WTC11 (cell line): ENCODE measurements around the gene AIP. TPM values are rescaled to one million over a fixed set of nuclear protein-coding genes. Genes with fewer than 3 reads are reported as not detected.

Source experiments
- ATAC-seq: fragments of 200-7000 bp; cut with Tn5 transposase; 2 replicates; pipeline ENCODE4 v1.10.0; 2021; ENCODE audit warnings: mild to moderate bottlenecking, moderate library complexity
- CTCF ChIA-PET: fragments of 300-600 bp; sonication (Branson Sonifier 250); formaldehyde crosslinking; loops from one replicate; lab custom pipeline; 2021; ENCODE audit warnings: antibody characterized with exemption; lab: Charles Lee
- POLR2A ChIA-PET: fragments of 350-600 bp; sonication (Branson Sonifier 250); formaldehyde crosslinking; loops from one replicate; lab custom pipeline; 2021; ENCODE audit warnings: antibody characterized with exemption; lab: Charles Lee
- DNase-seq: peaks from one replicate; pipeline ENCODE4 v3.0.0; 2021; ENCODE audit warnings: low spot score
- H3K27ac Mint-ChIP-seq: 2 replicates; pipeline ENCODE4 v1.8.0; 2021; ENCODE audit warnings: mixed read lengths
- H3K27me3 Mint-ChIP-seq: 2 replicates; pipeline ENCODE4 v1.8.0; 2021; ENCODE audit warnings: low read depth, mild to moderate bottlenecking, moderate library complexity, mixed read lengths
- H3K36me3 Mint-ChIP-seq: 2 replicates; pipeline ENCODE4 v1.8.0; 2021; ENCODE audit warnings: mixed read lengths
- H3K4me1 Mint-ChIP-seq: 2 replicates; pipeline ENCODE4 v1.8.0; 2022; ENCODE audit warnings: mixed read lengths
- H3K4me3 Mint-ChIP-seq: 2 replicates; pipeline ENCODE4 v1.8.0; 2021; ENCODE audit warnings: mild to moderate bottlenecking, moderate library complexity, mixed read lengths
- H3K9me3 Mint-ChIP-seq: 2 replicates; pipeline ENCODE4 v1.8.0; 2021; ENCODE audit warnings: mixed read lengths
- ATF3 ChIP-seq: sonication (generic); formaldehyde crosslinking; conservative IDR thresholded peaks from 2 replicates; pipeline ENCODE4 v1.8.1; 2022; ENCODE audit warnings: mild to moderate bottlenecking, missing genetic modification reagents
- ATF6 ChIP-seq: sonication (generic); formaldehyde crosslinking; IDR thresholded peaks from 2 replicates; pipeline ENCODE4 v1.8.1; 2023; ENCODE audit warnings: mild to moderate bottlenecking, missing genetic modification reagents
- GABPB1 ChIP-seq: sonication (generic); formaldehyde crosslinking; IDR thresholded peaks from 2 replicates; pipeline ENCODE4 v1.8.1; 2023; ENCODE audit warnings: mild to moderate bottlenecking, missing genetic modification reagents
- HMGXB4 ChIP-seq: sonication (generic); formaldehyde crosslinking; IDR thresholded peaks from 2 replicates; pipeline ENCODE4 v1.8.1; 2023; ENCODE audit warnings: mild to moderate bottlenecking, moderate library complexity, missing genetic modification reagents
- JUN ChIP-seq: sonication (generic); formaldehyde crosslinking; IDR thresholded peaks from 2 replicates; pipeline ENCODE4 v1.8.0; 2023; ENCODE audit warnings: mild to moderate bottlenecking, missing genetic modification reagents
- KAT7 ChIP-seq: sonication (generic); formaldehyde crosslinking; IDR thresholded peaks from 2 replicates; pipeline ENCODE4 v1.8.1; 2023; ENCODE audit warnings: missing genetic modification reagents, mild to moderate bottlenecking, borderline replicate concordance
- MXD4 ChIP-seq: fragments of 250-450 bp; sonication (Bioruptor Pico); IDR thresholded peaks from 2 replicates; pipeline ENCODE4 v1.8.0; 2021; ENCODE audit warnings: mild to moderate bottlenecking, moderate library complexity, borderline replicate concordance
- NFE2L1 ChIP-seq: sonication (generic); formaldehyde crosslinking; IDR thresholded peaks from 2 replicates; pipeline ENCODE4 v1.8.1; 2023; ENCODE audit warnings: missing genetic modification reagents
- NR1H2 ChIP-seq: sonication (generic); formaldehyde crosslinking; IDR thresholded peaks from 2 replicates; pipeline ENCODE4 v1.9.0; 2021; ENCODE audit warnings: mild to moderate bottlenecking, moderate library complexity, missing genetic modification reagents
- NR2C2 ChIP-seq: sonication (generic); formaldehyde crosslinking; IDR thresholded peaks from 2 replicates; pipeline ENCODE4 v1.8.0; 2022; ENCODE audit warnings: mild to moderate bottlenecking, missing genetic modification reagents
- OVOL2 ChIP-seq: fragments of 250-450 bp; sonication (Bioruptor Pico); IDR thresholded peaks from 2 replicates; pipeline ENCODE4 v1.9.0; 2021; ENCODE audit warnings: mild to moderate bottlenecking, borderline replicate concordance
- PRDM15 ChIP-seq: sonication (generic); formaldehyde crosslinking; IDR thresholded peaks from 2 replicates; pipeline ENCODE4 v1.8.0; 2022; ENCODE audit warnings: missing genetic modification reagents
- PRRX2 ChIP-seq: fragments of 250-450 bp; sonication (Bioruptor Pico); IDR thresholded peaks from 2 replicates; pipeline ENCODE4 v1.8.0; 2021; ENCODE audit warnings: mild to moderate bottlenecking
- TP53 ChIP-seq: sonication (generic); formaldehyde crosslinking; IDR thresholded peaks from 2 replicates; pipeline ENCODE4 v1.8.1; 2023; ENCODE audit warnings: mild to moderate bottlenecking, missing genetic modification reagents
- USF2 ChIP-seq: sonication (generic); formaldehyde crosslinking; IDR thresholded peaks from 2 replicates; pipeline ENCODE4 v1.8.1; 2023; ENCODE audit warnings: mild to moderate bottlenecking, missing genetic modification reagents, moderate library complexity
- ZMAT4 ChIP-seq: fragments of 250-450 bp; sonication (Bioruptor Pico); IDR thresholded peaks from 2 replicates; pipeline ENCODE4 v1.9.0; 2021; ENCODE audit warnings: mild to moderate bottlenecking
- ZNF121 ChIP-seq: sonication (generic); formaldehyde crosslinking; IDR thresholded peaks from 2 replicates; pipeline ENCODE4 v1.8.0; 2023; ENCODE audit warnings: missing genetic modification reagents
- ZNF219 ChIP-seq: sonication (generic); formaldehyde crosslinking; IDR thresholded peaks from 2 replicates; pipeline ENCODE4 v1.8.0; 2023; ENCODE audit warnings: missing genetic modification reagents, mild to moderate bottlenecking, borderline replicate concordance
- ZNF317 ChIP-seq: sonication (generic); formaldehyde crosslinking; IDR thresholded peaks from 2 replicates; pipeline ENCODE4 v1.8.1; 2023; ENCODE audit warnings: low read depth, mild to moderate bottlenecking, moderate library complexity, missing genetic modification reagents, borderline replicate concordance
- ZNF396 ChIP-seq: fragments of 250-450 bp; sonication (Bioruptor Pico); IDR thresholded peaks from 2 replicates; pipeline ENCODE4 v1.8.0; 2021; ENCODE audit warnings: mild to moderate bottlenecking, moderate library complexity, borderline replicate concordance
- total RNA-seq: library from RNA; stranded (reverse); gene quantifications from 3 replicates; pipeline ENCODE4 v1.2.3, GENCODE V29; 2021

AIP gene
- total RNA-seq, 1 experiment from 2014 or later, result 32.8 TPM

- TF ChIP-seq PRDM15 (CRISPR knock-in tag) (no peak), MXD4 (CRISPR knock-in tag) (no peak), NFE2L1 (CRISPR knock-in tag) (no peak), NR2C2 (CRISPR knock-in tag) (no peak), PRRX2 (CRISPR knock-in tag) (no peak), ATF3 (CRISPR knock-in tag) (no peak), JUN (CRISPR knock-in tag) (no peak), NR1H2 (CRISPR knock-in tag) (no peak), GABPB1 (no peak), TP53 (CRISPR knock-in tag) (no peak)
Observed at GRCh38 chr11:67466367-67466766, 16.5 kb upstream of the AIP start (continued).

- POLR2A ChIA-PET, result interaction anchor here (0.5 to 1.7 kb wide), 4 partner anchors 24 to 165 kb away, joined by 3 to 8 read pairs (median 4); partner anchors contain the start of genes CORO1B and PPP1CA
- peaks cover 23% of the 10 kb centered on the region for H3K4me1 Mint-ChIP-seq
- H3K27me3 Mint-ChIP-seq, result peaks cover 11% of the 10 kb centered on the region
- H3K27ac Mint-ChIP-seq, result no peak overlapping the region; the same call in 1 of the 2 replicates
- no peaks in the 10 kb centered on the region for H3K9me3 Mint-ChIP-seq
- H3K4me3 Mint-ChIP-seq, result peak overlapping the region; percentile 87
- CTCF ChIA-PET, result interaction anchor here (0.6 to 2.8 kb wide), 8 partner anchors 31 to 183 kb away, joined by 3 to 28 read pairs (median 5); partner anchors contain the start of genes PITPNM1 and PPP1CA
- ATAC-seq, result no peak
- TF ChIP-seq ZNF121 (CRISPR knock-in tag) (no peak), ZMAT4 (CRISPR knock-in tag) (0 out of 2 replicates have a peak, but pooled peaks have one; percentile 4), USF2 (CRISPR knock-in tag) (no peak), ZNF219 (CRISPR knock-in tag) (no peak)
- H3K36me3 Mint-ChIP-seq, result no peaks in the 10 kb centered on the region
- DNase-seq, result no peak
Observed at GRCh38 chr11:67466962-67467771, 15.7 kb upstream of the AIP start.

GRCh38 chr11:67468056-67468455, 14.8 kb upstream of the AIP start:
- Mint-ChIP-seq H3K27ac (0 out of 2 replicates have a peak overlapping the region, but pooled peaks have one; percentile 42), H3K4me3 (peak overlapping the region; percentile 87), H3K9me3 (no peaks in the 10 kb centered on the region), H3K4me1 (peaks cover 23% of the 10 kb centered on the region), H3K36me3 (no peaks in the 10 kb centered on the region)
- ATAC-seq, result no peak
- ChIA-PET POLR2A (interaction anchor here (0.8 to 1.7 kb wide), 9 partner anchors 9 to 163 kb away, joined by 3 to 8 read pairs (median 3); partner anchors contain the start of genes AIP, CORO1B, PPP1CA and RPS6KB2), CTCF (interaction anchor here (0.6 to 2.8 kb wide), 16 partner anchors 7 to 146 kb away, joined by 3 to 28 read pairs (median 4); partner anchors contain the start of genes CLCF1, PITPNM1, POLD4 and PPP1CA)
- TF ChIP-seq ZNF396 (CRISPR knock-in tag) (no peak), ZNF317 (CRISPR knock-in tag) (no peak), OVOL2 (no peak), ATF6 (no peak), KAT7 (CRISPR knock-in tag) (no peak), HMGXB4 (CRISPR knock-in tag) (no peak)
- TF ChIP-seq, all 79 proteins: peak for 0
- DNase-seq, result no peak
- H3K27me3 Mint-ChIP-seq, result peaks cover 12% of the 10 kb centered on the region
